Measurements from ENCODE around the gene EML6. TPM values are rescaled to one million over a fixed set of nuclear protein-coding genes. Genes with fewer than 3 reads are reported as not detected.

The EML6 gene
- total RNA-seq, 1 experiment from 2014 or later: 6.6 TPM

DNA sequence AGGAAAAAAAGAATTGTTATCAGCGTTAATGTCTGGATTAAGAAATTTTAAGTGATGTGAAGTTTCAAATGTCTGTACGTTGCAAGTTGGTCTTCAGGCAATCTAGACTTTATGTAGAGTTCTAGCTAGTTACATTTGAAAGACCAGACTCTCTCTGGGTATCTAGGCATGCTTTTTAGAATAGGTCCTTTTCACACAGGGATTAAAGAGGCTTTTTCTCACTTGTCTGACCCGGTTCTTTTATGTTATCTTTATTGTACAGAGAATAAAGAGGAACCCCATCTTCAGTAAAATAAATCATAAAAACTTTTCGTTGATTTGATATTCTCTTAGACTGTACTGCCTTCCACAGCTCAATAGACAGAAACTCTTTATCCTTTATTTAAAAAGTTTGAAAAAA lies 8.5 kb upstream of the EML6 start:
- no peak overlapping the region for H3K4me3 ChIP-seq (replicated peaks in 1 of 2; ENCODE audit: low read depth in 1 of 2, low read length in 2 of 2)
- ChIA-PET RAD21 (ENCODE audit: low non-redundant PET in 1 of 2, low total read pairs in 2 of 2, uncharacterized antibody in 2 of 2, unreplicated experiment in 2 of 2) (no interaction called here), CTCF (no interaction called here), POLR2A (no interaction called here)
- TF ChIP-seq ZNF274 (IDR thresholded peaks at IDR 0.05; ENCODE audit: low read depth, low read length) (no peak), TCF7L2 (IDR thresholded peaks at IDR 0.05; ENCODE audit: borderline replicate concordance, extremely low read depth, insufficient read depth, insufficient read length) (no peak), SRF (IDR thresholded peaks at IDR 0.05; ENCODE audit: low read depth) (no peak), ZFX (IDR thresholded peaks at IDR 0.05) (no peak), JUND (IDR thresholded peaks at IDR 0.05) (no peak), ELF1 (IDR thresholded peaks at IDR 0.05; ENCODE audit: borderline replicate concordance, low read depth) (no peak), CBX3 (IDR thresholded peaks at IDR 0.05; ENCODE audit: low read depth) (no peak), CTCF (IDR thresholded peaks at IDR 0.05 in 2 of 3, conservative IDR thresholded peaks at IDR 0.05 in 1 of 3; ENCODE audit: borderline replicate concordance in 1 of 3, insufficient read depth in 1 of 3, low read depth in 2 of 3, low read length in 2 of 3) (no peak), SP1 (IDR thresholded peaks at IDR 0.05; ENCODE audit: low read depth) (no peak), CEBPB (IDR thresholded peaks at IDR 0.05; ENCODE audit: low read depth) (no peak), SIN3A (IDR thresholded peaks at IDR 0.05; ENCODE audit: low read depth) (no peak), MAX (IDR thresholded peaks at IDR 0.05) (no peak), EGR1 (IDR thresholded peaks at IDR 0.05; ENCODE audit: low read depth) (no peak), YY1 (IDR thresholded peaks at IDR 0.05; ENCODE audit: extremely low read depth, insufficient replicate concordance, low read depth, low read length) (no peak), RAD21 (IDR thresholded peaks at IDR 0.05; ENCODE audit: low read depth) (no peak), ATF3 (IDR thresholded peaks at IDR 0.05) (no peak), FOSL1 (IDR thresholded peaks at IDR 0.05; ENCODE audit: low read depth) (no peak)
- TF ChIP-seq, protein P1, sequence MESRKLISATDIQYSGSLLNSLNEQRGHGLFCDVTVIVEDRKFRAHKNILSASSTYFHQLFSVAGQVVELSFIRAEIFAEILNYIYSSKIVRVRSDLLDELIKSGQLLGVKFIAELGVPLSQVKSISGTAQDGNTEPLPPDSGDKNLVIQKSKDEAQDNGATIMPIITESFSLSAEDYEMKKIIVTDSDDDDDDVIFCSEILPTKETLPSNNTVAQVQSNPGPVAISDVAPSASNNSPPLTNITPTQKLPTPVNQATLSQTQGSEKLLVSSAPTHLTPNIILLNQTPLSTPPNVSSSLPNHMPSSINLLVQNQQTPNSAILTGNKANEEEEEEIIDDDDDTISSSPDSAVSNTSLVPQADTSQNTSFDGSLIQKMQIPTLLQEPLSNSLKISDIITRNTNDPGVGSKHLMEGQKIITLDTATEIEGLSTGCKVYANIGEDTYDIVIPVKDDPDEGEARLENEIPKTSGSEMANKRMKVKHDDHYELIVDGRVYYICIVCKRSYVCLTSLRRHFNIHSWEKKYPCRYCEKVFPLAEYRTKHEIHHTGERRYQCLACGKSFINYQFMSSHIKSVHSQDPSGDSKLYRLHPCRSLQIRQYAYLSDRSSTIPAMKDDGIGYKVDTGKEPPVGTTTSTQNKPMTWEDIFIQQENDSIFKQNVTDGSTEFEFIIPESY (IDR thresholded peaks at IDR 0.05; ENCODE audit: extremely low read depth, insufficient replicate concordance, low read length): no peak
- no peaks in the 10 kb centered on the region for H3K36me3 ChIP-seq (ENCODE audit: control insufficient read depth in 1 of 2, insufficient read depth in 2 of 2, low read length in 2 of 2)
- no peak overlapping the region for H3K4me2 ChIP-seq (ENCODE audit: low read length)
- no peak for DNase-seq (ENCODE audit: low read depth, low spot score)
- no peak overlapping the region for H3K9ac ChIP-seq (ENCODE audit: low read length)
- no peaks in the 10 kb centered on the region for H3K9me2 ChIP-seq (ENCODE audit: insufficient read depth)
- H3K9me3 ChIP-seq (ENCODE audit: control insufficient read depth in 1 of 2, insufficient read depth in 1 of 2, low read depth in 1 of 2, low read length in 2 of 2): no peaks in the 10 kb centered on the region
- H3K4me1 ChIP-seq (ENCODE audit: control insufficient read depth in 1 of 2, insufficient read depth in 2 of 2, low read length in 2 of 2): no peaks in the 10 kb centered on the region
- H3K27me3 ChIP-seq (ENCODE audit: insufficient read depth, low read length): no peaks in the 10 kb centered on the region
- H3K27ac ChIP-seq (ENCODE audit: low read depth, low read length): no peak overlapping the region
- H2AFZ ChIP-seq (ENCODE audit: low read depth, low read length, poor library complexity, severe bottlenecking): no peak overlapping the region
- H3K79me2 ChIP-seq (ENCODE audit: insufficient read depth, low read length): no peaks in the 10 kb centered on the region
- BruUV-seq (replicated peaks): no TSS peak
- no peaks in the 10 kb centered on the region for H4K20me1 ChIP-seq (ENCODE audit: insufficient read depth)
- ATAC-seq: no peak
- intact Hi-C loops (cut with micrococcal nuclease): no loop called here

Data from HCT116 (cell line).